Measurements from ENCODE around the gene SLC38A2. TPM values are rescaled to one million over a fixed set of nuclear protein-coding genes. Genes with fewer than 3 reads are reported as not detected.

Gene SLC38A2
- total RNA-seq, 1 experiment from 2014 or later, result 453 TPM

- Mint-ChIP-seq H3K9me3 (peaks cover 2 to 3% of the 10 kb centered on the region in 2 experiments; a peak in 4 of 5 replicates), H3K36me3 (ENCODE audit: insufficient read depth in 1 of 3, low read depth in 3 of 3) (peaks cover 41 to 59% (median 44%) of the 10 kb centered on the region in 3 experiments), H3K27ac (peak overlapping the region; percentile 13 to 76 (median 55); a peak in 3 of 7 replicates), H3K4me1 (peaks cover 47 to 68% of the 10 kb centered on the region in 2 experiments), H3K4me3 (peak overlapping the region in 1 of 2 experiments; percentile 19; a peak in 1 of 5 replicates), H3K27me3 (ENCODE audit: low read depth) (no peaks in the 10 kb centered on the region)
- H3K27me3 ChIP-seq (ENCODE audit: insufficient read depth, low read length), result no peaks in the 10 kb centered on the region
- H3K18ac ChIP-seq (ENCODE audit: insufficient read length, low read depth, low read length), result no peak overlapping the region
- H3K23ac ChIP-seq (ENCODE audit: insufficient read length, low read depth, low read length), result no peak overlapping the region
- H3K9me3 ChIP-seq (ENCODE audit: control insufficient read depth, low read depth, low read length), result no peaks in the 10 kb centered on the region
- H2AFZ ChIP-seq (ENCODE audit: low read length), result no peak overlapping the region
- H3K4me2 ChIP-seq (ENCODE audit: insufficient read depth, insufficient read length, low read length), result no peak overlapping the region
- no peak overlapping the region for H2BK5ac ChIP-seq (ENCODE audit: insufficient read length, low read length)
- H2BK12ac ChIP-seq (ENCODE audit: insufficient read length, low read depth, low read length), result no peak overlapping the region
- no peak overlapping the region for H3T11ph ChIP-seq (ENCODE audit: low read length)
- DNase-seq, result no peak
- H3K79me1 ChIP-seq (ENCODE audit: insufficient read depth, low read depth, low read length, poor library complexity, severe bottlenecking), result no peaks in the 10 kb centered on the region
- no peak overlapping the region for H4K8ac ChIP-seq (replicated peaks; ENCODE audit: insufficient read length, low read depth, low read length)
- H4K91ac ChIP-seq (ENCODE audit: insufficient read length, low read depth, low read length), result no peak overlapping the region
- WGBS (ENCODE audit: extremely low coverage, insufficient read length, low lambda C conversion rate), result no CpG with 5 or more reads among the region's 4 CpGs
- no peak overlapping the region for H2BK120ac ChIP-seq (ENCODE audit: low read depth, low read length, poor library complexity, severe bottlenecking)
- no peak overlapping the region for H2BK20ac ChIP-seq (ENCODE audit: low read depth, low read length, poor library complexity, severe bottlenecking)
- TF ChIP-seq CTCF (conservative IDR thresholded peaks at IDR 0.05), result no peak
- no peak overlapping the region for H3K14ac ChIP-seq (ENCODE audit: insufficient read depth, low read length)
- H3K56ac ChIP-seq (ENCODE audit: insufficient read length, low read depth, low read length), result no peak overlapping the region
- no peaks in the 10 kb centered on the region for H4K20me1 ChIP-seq (ENCODE audit: control insufficient read depth, insufficient read depth, insufficient read length)
- H3K27ac ChIP-seq (ENCODE audit: insufficient read length, low read depth, low read length), result no peak overlapping the region
- H3K79me2 ChIP-seq (ENCODE audit: insufficient read depth, low read length), result no peaks in the 10 kb centered on the region; the same call in 1 of the 2 replicates
- H3K9ac ChIP-seq (ENCODE audit: extremely low read depth, insufficient read length, low read length), result no peak overlapping the region
- H3K4ac ChIP-seq (ENCODE audit: low read depth, low read length), result no peak overlapping the region
- peaks cover 3% of the 10 kb centered on the region for H3K23me2 ChIP-seq (ENCODE audit: insufficient read length, low read depth, low read length, poor library complexity, severe bottlenecking)
- peaks cover 11% of the 10 kb centered on the region for H3K4me1 ChIP-seq (ENCODE audit: insufficient read depth, low read length)
- no peak overlapping the region for H4K5ac ChIP-seq (ENCODE audit: insufficient read length, low read depth, low read length)
- H2BK15ac ChIP-seq (ENCODE audit: low read depth, low read length), result no peak overlapping the region
- no peak overlapping the region for H2AK5ac ChIP-seq (ENCODE audit: insufficient read length, low read length)
These were observed 18.3 kb upstream of the SLC38A2 start for GRCh38 chr12:46390881-46391280.
